GM12878 (cell line): ENCODE results near the gene THSD4. TPM values are rescaled to one million over a fixed set of nuclear protein-coding genes. Genes with fewer than 3 reads are reported as not detected.

Experiments used
- ATAC-seq: fragments of 200-7000 bp; cut with Tn5 transposase; 3 replicates; pipeline ENCODE4 v1.9.1; 2020; ENCODE audit warnings: mild to moderate bottlenecking, moderate library complexity
- BruUV-seq: library from RNA; stranded (reverse); fragments of 400-500 nt; replicated peaks from 2 replicates; lab custom pipeline; 2021; lab: Mats Ljungman, UMichigan
- CTCF ChIA-PET: fragments of 300-600 bp; sonication (Branson Sonifier 250); formaldehyde crosslinking; extraction: SDS; loops from one replicate; lab custom pipeline; 2021; ENCODE audit warnings: inconsistent platforms; lab: Yijun Ruan, JAX
- POLR2A ChIA-PET: fragments of 350-600 bp; formaldehyde crosslinking; extraction: SDS; loops from one replicate; lab custom pipeline; 2021; ENCODE audit warnings: inconsistent platforms; lab: Charles Lee
- RAD21 ChIA-PET: fragments of 300-600 bp; sonication (Branson Sonifier 250); formaldehyde crosslinking; loops from one replicate; lab custom pipeline; 2023; ENCODE audit warnings: antibody characterized with exemption; ENCODE audit not compliant: unreplicated experiment; lab: Charles Lee
- SMC1A ChIA-PET: fragments of 300-600 bp; sonication (Branson Sonifier 250); formaldehyde crosslinking; loops from one replicate; lab custom pipeline; 2023; ENCODE audit not compliant: unreplicated experiment, uncharacterized antibody; lab: Charles Lee
- DNase-seq: peaks from one replicate; pipeline ENCODE4 v3.0.0-alpha.2; 2011; ENCODE audit warnings: low read depth, low spot score
- FAIRE-seq: peaks from 3 replicates; lab custom pipeline; 2011; peaks lifted over from hg19 to GRCh38; lab: Jason Lieb, UNC
- H2AFZ ChIP-seq: 2 replicates; pipeline ENCODE4 v1.6.0; 2011; ENCODE audit warnings: low read depth, low read length, control low read depth; ENCODE audit not compliant: control insufficient read depth
- H3K27ac ChIP-seq: 2 replicates; pipeline ENCODE4 v1.5.1; 2011; ENCODE audit warnings: control low read depth; ENCODE audit not compliant: control insufficient read depth, insufficient read depth
- H3K27me3 ChIP-seq, 2 experiments: replicated peaks in 1 of 2; 2 replicates each; pipeline versions ENCODE4 v1.6.0 to v1.6.1; 2011; ENCODE audit warnings: low read length in 1 of 2; ENCODE audit not compliant: control insufficient read depth in 2 of 2, insufficient read depth in 2 of 2
- H3K36me3 ChIP-seq, 2 experiments: 2 replicates each; pipeline ENCODE4 v1.5.1; 2011; ENCODE audit warnings: low read length in 1 of 2; ENCODE audit not compliant: control insufficient read depth in 2 of 2, insufficient read depth in 2 of 2
- H3K4me1 ChIP-seq: 2 replicates; pipeline ENCODE4 v1.6.1; 2011; ENCODE audit warnings: mild to moderate bottlenecking, low read length, moderate library complexity, mixed read lengths; ENCODE audit not compliant: control insufficient read depth, insufficient read depth
- H3K4me2 ChIP-seq: 2 replicates; pipeline ENCODE4 v1.6.0; 2011; ENCODE audit warnings: control low read depth; ENCODE audit not compliant: control insufficient read depth, insufficient read depth
- H3K4me3 ChIP-seq: fragments of 200-600 bp; sonication (generic); 2 replicates; pipeline ENCODE4 v1.5.1; 2016
- H3K79me2 ChIP-seq: 2 replicates; pipeline ENCODE4 v1.6.0; 2011; ENCODE audit warnings: low read length; ENCODE audit not compliant: control insufficient read depth, insufficient read depth
- H3K9ac ChIP-seq: 2 replicates; pipeline ENCODE4 v1.8.0; 2011; ENCODE audit warnings: low read length, control low read depth, mixed read lengths; ENCODE audit not compliant: control insufficient read depth, insufficient read depth
- H3K9me3 ChIP-seq: replicated peaks from 3 replicates; pipeline ENCODE4 v1.5.1; 2011; ENCODE audit warnings: mild to moderate bottlenecking, low read length; ENCODE audit not compliant: control insufficient read depth, insufficient read depth
- H4K20me1 ChIP-seq: 2 replicates; pipeline ENCODE4 v1.6.0; 2011; ENCODE audit not compliant: control insufficient read depth, insufficient read depth
- CBX5 ChIP-seq: sonication (generic); IDR thresholded peaks from 2 replicates; pipeline ENCODE4 v1.6.1; 2016; ENCODE audit warnings: low read depth, moderate library complexity, mild to moderate bottlenecking, inconsistent platforms
- CEBPB ChIP-seq, 2 experiments: fragments of 150-350 bp in 1 of 2; IDR thresholded peaks; 2 replicates each; pipeline ENCODE4 v1.6.1; 2012 to 2014; ENCODE audit warnings: low read depth in 2 of 2, low read length in 2 of 2, borderline replicate concordance in 1 of 2, inconsistent platforms in 1 of 2
- CHD2 ChIP-seq: IDR thresholded peaks from 2 replicates; pipeline ENCODE4 v1.6.1; 2011; ENCODE audit warnings: low read depth, low read length, improper control_type of control experiment, borderline replicate concordance
- RAD21 ChIP-seq: IDR thresholded peaks from 2 replicates; pipeline ENCODE4 v1.6.1; 2011; ENCODE audit warnings: mild to moderate bottlenecking, low read depth, low read length, moderate library complexity; ENCODE audit not compliant: insufficient read depth
- SREBF2 ChIP-seq: IDR thresholded peaks from 2 replicates; pipeline ENCODE4 v1.6.1; 2012; ENCODE audit warnings: mild to moderate bottlenecking, low read length
- SRF ChIP-seq, 2 experiments: IDR thresholded peaks; 2 replicates each; pipeline ENCODE4 v1.6.1; 2011; ENCODE audit warnings: low read depth in 2 of 2, low read length in 2 of 2, mild to moderate bottlenecking in 1 of 2, moderate library complexity in 1 of 2
- WGBS: methylation state at CpG from one replicate; pipeline ENCODE4 v1.1.6; 2016; ENCODE audit warnings: low lambda C conversion rate; ENCODE audit not compliant: insufficient replicate concordance, insufficient coverage; ENCODE audit errors: missing lambda C conversion rate; 5-methylcytosine and 5-hydroxymethylcytosine counted together
- in situ Hi-C: fragments of 300-500 bp; cut with MboI; formaldehyde crosslinking; loops from 9 replicates; pipeline ENCODE4 v1.14.3; 2018; ENCODE audit warnings: mixed read lengths
- intact Hi-C: fragments of 100-400 bp; cut with micrococcal nuclease; formaldehyde crosslinking; loops from one replicate; pipeline ENCODE4 v1.14.2; 2022; ENCODE audit not compliant: unreplicated experiment
- polyA plus RNA-seq, 11 experiments: library from polyadenylated mRNA; depleted of rRNA in 4 of 11; unstranded in 6 of 11; stranded (reverse) in 5 of 11; fragments of >200 nt; fragmentation: Nextera tagmentation in 4 of 11; fragmentation: Illumina TruSeq in 1 of 11; extraction: Ambion mirVana in 4 of 11; extraction: Trizol in 1 of 11; gene quantifications; 1 replicate in 1 of 11; 2 replicates in 10 of 11; pipeline versions ENCODE4 v1.2.1 to v1.2.3, GENCODE V29; 2011 to 2016; ENCODE audit warnings: inconsistent platforms in 2 of 11, missing spikeins in 2 of 11, low read depth in 1 of 11
- total RNA-seq, 4 experiments: library from RNA; depleted of rRNA in 3 of 4; stranded (reverse); fragments of >200 nt in 3 of 4; fragmentation: Illumina TruSeq in 1 of 4; extraction: Trizol in 1 of 4; gene quantifications; 2 replicates each; pipeline versions ENCODE4 v1.2.1 to v1.2.3, GENCODE V29; 2013 to 2021

THSD4 gene
- total and polyA plus RNA-seq, 10 of the 15 experiments (the other 5 are each of a cell fraction or from before 2014, with no cell fraction given): 0.04 to 0.13 (median 0.05) TPM; not detected in 7

GRCh38 chr15:71691458-71692417 lies 576.5 kb downstream of the THSD4 start:
- FAIRE-seq: no peak
- Histone ChIP-seq H3K27ac (no peak overlapping the region), H2AFZ (no peak overlapping the region), H3K36me3 (no peaks in the 10 kb centered on the region), H3K4me3 (no peak overlapping the region), H3K9me3 (peaks cover 2% of the 10 kb centered on the region; the same call in 1 of the 3 replicates), H4K20me1 (no peaks in the 10 kb centered on the region), H3K79me2 (no peaks in the 10 kb centered on the region)
- ChIA-PET CTCF (interaction anchor here (0.8 kb wide), 1 partner anchor 20 kb away, joined by 3 read pairs; no protein-coding TSS in a partner anchor), SMC1A (interaction anchor here (1.1 kb wide), 1 partner anchor 32 kb away, joined by 3 read pairs; no protein-coding TSS in a partner anchor), POLR2A (no interaction called here)
- WGBS: 41% methylated on average over 12 of the region's 12 CpGs
- no TSS peak for BruUV-seq
- TF ChIP-seq RAD21: no peak
- TF ChIP-seq, all 136 proteins: peak for 0
- RAD21 ChIA-PET: no interaction called here
- H3K4me1 ChIP-seq: no peaks in the 10 kb centered on the region
- ATAC-seq (no peak), DNase-seq (no peak)
- H3K9ac ChIP-seq: no peak overlapping the region
- intact Hi-C loops: no loop called here
- no peak overlapping the region for H3K4me2 ChIP-seq
- peaks cover 0 to 1% of the 10 kb centered on the region in 2 experiments; a peak in 2 of 4 replicates for H3K27me3 ChIP-seq
- in situ Hi-C loops: no loop called here

- FAIRE-seq: no peak
- no TSS peak for BruUV-seq
- no peaks in the 10 kb centered on the region for H3K79me2 ChIP-seq
- ChIA-PET RAD21 (no interaction called here), SMC1A (no interaction called here), CTCF (no interaction called here), POLR2A (no interaction called here)
- no peaks in the 10 kb centered on the region for H3K4me1 ChIP-seq
- no peak overlapping the region for H3K27ac ChIP-seq
- no peak for DNase-seq
- H3K36me3 ChIP-seq: no peaks in the 10 kb centered on the region
- no peak for TF ChIP-seq CEBPB (IDR thresholded peaks at IDR 0.05; ENCODE audit: borderline replicate concordance in 1 of 2, low read depth in 2 of 2, low read length in 2 of 2)
- TF ChIP-seq SRF (IDR thresholded peaks at IDR 0.05; ENCODE audit: low read depth in 2 of 2, low read length in 2 of 2): no peak
- no peak for TF ChIP-seq CHD2
- TF ChIP-seq SREBF2: no peak
- TF ChIP-seq CBX5: no peak
- in situ Hi-C loops (no loop called here), intact Hi-C loops (no loop called here)
- H2AFZ ChIP-seq: no peak overlapping the region
- H3K4me3 ChIP-seq: no peak overlapping the region
- H4K20me1 ChIP-seq: no peaks in the 10 kb centered on the region
- H3K4me2 ChIP-seq: no peak overlapping the region
- H3K9me3 ChIP-seq: no peaks in the 10 kb centered on the region
- WGBS: 35% methylated on average over 6 of the region's 6 CpGs
- peaks cover 0 to 1% of the 10 kb centered on the region in 2 experiments; a peak in 2 of 4 replicates for H3K27me3 ChIP-seq
- no peak for ATAC-seq
- H3K9ac ChIP-seq: no peak overlapping the region
Observed at GRCh38 chr15:71697236-71697635, 582.0 kb downstream of the THSD4 start.
